Astrocyte (in vitro differentiated cells and primary cell): ENCODE results near the gene PARVB. TPM values are rescaled to one million over a fixed set of nuclear protein-coding genes. Genes with fewer than 3 reads are reported as not detected.

Source experiments
- DNase-seq: peaks from one replicate; pipeline ENCODE4 v3.0.0-alpha.2; 2010; ENCODE audit warnings: low read depth
- FAIRE-seq: peaks from 2 replicates; lab custom pipeline; 2011; peaks lifted over from hg19 to GRCh38; lab: Jason Lieb, UNC
- H2AFZ ChIP-seq: 2 replicates; pipeline ENCODE4 v1.6.0; 2012; ENCODE audit warnings: low read depth, low read length, inconsistent platforms
- H3K27ac ChIP-seq: 2 replicates; pipeline ENCODE4 v1.5.1; 2011; ENCODE audit warnings: low read depth, low read length, inconsistent platforms
- H3K27me3 ChIP-seq: 2 replicates; pipeline ENCODE4 v1.6.0; 2011; ENCODE audit warnings: low read length, inconsistent platforms; ENCODE audit not compliant: insufficient read depth
- H3K36me3 ChIP-seq: 2 replicates; pipeline ENCODE4 v1.5.1; 2011; ENCODE audit warnings: low read length, inconsistent platforms; ENCODE audit not compliant: insufficient read depth
- H3K4me1 ChIP-seq: 2 replicates; pipeline ENCODE4 v1.5.1; 2011; ENCODE audit warnings: low read length, inconsistent platforms; ENCODE audit not compliant: insufficient read depth
- H3K4me2 ChIP-seq: 2 replicates; pipeline ENCODE4 v1.6.0; 2012; ENCODE audit warnings: low read length, inconsistent platforms
- H3K4me3 ChIP-seq: 2 replicates; pipeline ENCODE4 v1.5.1; 2011; ENCODE audit warnings: low read depth, mild to moderate bottlenecking, low read length, inconsistent platforms; ENCODE audit not compliant: insufficient read depth
- H3K79me2 ChIP-seq: 2 replicates; pipeline ENCODE4 v1.6.0; 2012; ENCODE audit warnings: mild to moderate bottlenecking, low read length, inconsistent platforms; ENCODE audit not compliant: insufficient read depth
- H3K9ac ChIP-seq: 2 replicates; pipeline ENCODE4 v1.6.0; 2012; ENCODE audit warnings: mild to moderate bottlenecking, low read length, inconsistent platforms
- H3K9me3 ChIP-seq: 2 replicates; pipeline ENCODE4 v1.5.1; 2012; ENCODE audit warnings: low read depth, mild to moderate bottlenecking, low read length, inconsistent platforms; ENCODE audit not compliant: insufficient read depth
- H4K20me1 ChIP-seq: 2 replicates; pipeline ENCODE4 v1.6.0; 2012; ENCODE audit warnings: low read length, inconsistent platforms; ENCODE audit not compliant: insufficient read depth
- H3K27ac Mint-ChIP-seq: one replicate; pipeline ENCODE4 v1.8.0; 2021; ENCODE audit warnings: mild to moderate bottlenecking, mixed read lengths; ENCODE audit not compliant: unreplicated experiment
- H3K27me3 Mint-ChIP-seq: one replicate; pipeline ENCODE4 v1.8.0; 2021; ENCODE audit warnings: low read depth, mixed read lengths; ENCODE audit not compliant: unreplicated experiment
- H3K36me3 Mint-ChIP-seq: one replicate; pipeline ENCODE4 v1.8.0; 2021; ENCODE audit warnings: low read depth, mixed read lengths; ENCODE audit not compliant: unreplicated experiment
- H3K4me1 Mint-ChIP-seq: one replicate; pipeline ENCODE4 v1.8.0; 2021; ENCODE audit warnings: low read depth, mixed read lengths; ENCODE audit not compliant: unreplicated experiment
- H3K4me3 Mint-ChIP-seq: one replicate; pipeline ENCODE4 v1.8.0; 2021; ENCODE audit warnings: mild to moderate bottlenecking, moderate library complexity, mixed read lengths; ENCODE audit not compliant: unreplicated experiment
- H3K9me3 Mint-ChIP-seq: one replicate; pipeline ENCODE4 v1.8.0; 2021; ENCODE audit warnings: mild to moderate bottlenecking, mixed read lengths; ENCODE audit not compliant: unreplicated experiment
- EZH2 ChIP-seq: IDR thresholded peaks from 2 replicates; pipeline ENCODE4 v1.6.1; 2012; ENCODE audit warnings: mild to moderate bottlenecking, low read length, inconsistent platforms; ENCODE audit not compliant: insufficient read depth
- total RNA-seq: library from RNA; stranded (reverse); gene quantifications from 2 replicates; pipeline ENCODE4 v1.2.1, GENCODE V29; 2021
- TF ChIP-seq, protein P1 (sequence below): IDR thresholded peaks from 2 replicates; pipeline ENCODE4 v1.5.1; 2011; ENCODE audit warnings: low read depth, mild to moderate bottlenecking, inconsistent platforms, low read length, moderate library complexity; ENCODE audit not compliant: insufficient read depth

PARVB gene
- total RNA-seq, 1 donor from 2014 or later = 22.0 TPM

DNA sequence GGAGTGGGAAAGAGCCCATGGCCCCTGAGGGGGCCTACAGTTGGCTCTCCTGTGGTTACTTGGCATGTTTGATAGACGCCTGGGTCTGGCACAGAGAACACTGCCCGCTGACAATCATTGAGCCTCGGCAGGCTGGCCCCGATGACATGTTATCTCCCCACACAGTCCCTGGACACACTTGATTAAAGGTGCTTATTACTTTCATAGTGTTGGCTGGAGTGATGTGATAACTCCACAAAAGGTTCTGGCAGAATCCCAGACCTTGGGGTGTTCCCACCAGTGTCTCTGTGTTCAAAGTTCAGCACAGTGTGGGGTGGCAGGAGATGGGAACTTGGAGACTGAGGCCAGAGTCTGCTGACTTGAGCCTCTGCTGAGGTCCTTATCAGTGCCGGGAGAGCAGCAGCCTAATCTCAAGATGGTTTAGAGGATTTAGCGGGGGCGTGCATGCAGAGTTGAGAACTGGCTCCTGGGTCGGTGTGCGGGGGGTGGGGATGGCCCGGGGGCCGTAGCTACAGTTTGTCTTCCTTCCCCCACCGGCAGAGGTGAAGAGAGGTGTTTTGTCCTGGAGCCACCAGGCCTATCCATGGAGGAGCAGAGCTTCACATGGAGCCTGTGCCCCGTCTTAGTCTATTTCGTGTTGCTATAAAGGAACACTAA, 22.5 kb downstream of the PARVB start:
- H3K36me3 Mint-ChIP-seq = no peaks in the 10 kb centered on the region
- H3K4me2 ChIP-seq = no peak overlapping the region

DNA sequence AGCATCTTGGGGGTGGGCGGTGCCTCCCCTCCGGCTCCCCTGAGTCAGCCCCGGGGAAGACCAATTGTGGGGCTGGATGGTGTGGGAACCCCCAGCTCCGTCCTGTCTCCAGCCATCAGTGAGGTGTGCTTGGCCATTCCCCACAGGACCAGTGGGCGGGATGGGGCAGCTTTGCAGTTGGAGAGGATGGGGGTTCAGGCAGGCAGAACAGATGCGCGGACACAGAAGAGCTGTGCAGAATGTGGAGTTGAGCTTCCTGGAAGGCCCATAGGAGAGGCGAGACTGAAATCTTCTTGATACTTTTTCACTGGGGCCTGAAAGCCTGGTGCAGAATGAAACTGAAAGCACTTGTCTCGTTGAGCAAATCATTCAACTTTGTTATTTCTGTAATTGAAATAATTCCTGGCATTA, 23.8 kb downstream of the PARVB start:
- no peaks in the 10 kb centered on the region for H3K9me3 Mint-ChIP-seq
- Histone ChIP-seq H3K79me2 (peaks cover 31% of the 10 kb centered on the region), H3K4me2 (no peak overlapping the region), H4K20me1 (peaks cover 62% of the 10 kb centered on the region), H3K36me3 (no peaks in the 10 kb centered on the region), H3K9ac (no peak overlapping the region), H3K27me3 (no peaks in the 10 kb centered on the region), H3K9me3 (no peaks in the 10 kb centered on the region), H3K4me3 (no peak overlapping the region), H3K27ac (no peak overlapping the region), H3K4me1 (peaks cover 3% of the 10 kb centered on the region), H2AFZ (no peak overlapping the region)
- TF ChIP-seq EZH2 = no peak
- TF ChIP-seq, protein P1, sequence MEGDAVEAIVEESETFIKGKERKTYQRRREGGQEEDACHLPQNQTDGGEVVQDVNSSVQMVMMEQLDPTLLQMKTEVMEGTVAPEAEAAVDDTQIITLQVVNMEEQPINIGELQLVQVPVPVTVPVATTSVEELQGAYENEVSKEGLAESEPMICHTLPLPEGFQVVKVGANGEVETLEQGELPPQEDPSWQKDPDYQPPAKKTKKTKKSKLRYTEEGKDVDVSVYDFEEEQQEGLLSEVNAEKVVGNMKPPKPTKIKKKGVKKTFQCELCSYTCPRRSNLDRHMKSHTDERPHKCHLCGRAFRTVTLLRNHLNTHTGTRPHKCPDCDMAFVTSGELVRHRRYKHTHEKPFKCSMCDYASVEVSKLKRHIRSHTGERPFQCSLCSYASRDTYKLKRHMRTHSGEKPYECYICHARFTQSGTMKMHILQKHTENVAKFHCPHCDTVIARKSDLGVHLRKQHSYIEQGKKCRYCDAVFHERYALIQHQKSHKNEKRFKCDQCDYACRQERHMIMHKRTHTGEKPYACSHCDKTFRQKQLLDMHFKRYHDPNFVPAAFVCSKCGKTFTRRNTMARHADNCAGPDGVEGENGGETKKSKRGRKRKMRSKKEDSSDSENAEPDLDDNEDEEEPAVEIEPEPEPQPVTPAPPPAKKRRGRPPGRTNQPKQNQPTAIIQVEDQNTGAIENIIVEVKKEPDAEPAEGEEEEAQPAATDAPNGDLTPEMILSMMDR = no peak
- H3K27me3 Mint-ChIP-seq = peaks cover 2% of the 10 kb centered on the region
- H3K4me3 Mint-ChIP-seq = no peak overlapping the region
- DNase-seq = no peak
- no peak overlapping the region for H3K27ac Mint-ChIP-seq
- no peak for FAIRE-seq
- H3K36me3 Mint-ChIP-seq = no peaks in the 10 kb centered on the region
- peaks cover 6% of the 10 kb centered on the region for H3K4me1 Mint-ChIP-seq

More for the DNA sequence above, 22.5 kb downstream of the PARVB start:
- H3K4me1 ChIP-seq = peaks cover 3% of the 10 kb centered on the region
- H2AFZ ChIP-seq = no peak overlapping the region
- H3K36me3 ChIP-seq = no peaks in the 10 kb centered on the region
- peaks cover 2% of the 10 kb centered on the region for H3K27me3 Mint-ChIP-seq
- no peak overlapping the region for H3K27ac Mint-ChIP-seq
- H3K79me2 ChIP-seq = peaks cover 35% of the 10 kb centered on the region
- TF ChIP-seq, protein P1 = no peak
- no peak for TF ChIP-seq EZH2
- H3K9ac ChIP-seq = no peak overlapping the region
- no peak overlapping the region for H3K4me3 ChIP-seq
- no peaks in the 10 kb centered on the region for H3K27me3 ChIP-seq
- H3K9me3 Mint-ChIP-seq = no peaks in the 10 kb centered on the region
- H3K4me1 Mint-ChIP-seq = peaks cover 6% of the 10 kb centered on the region
- FAIRE-seq (no peak), DNase-seq (no peak)
- H3K27ac ChIP-seq = no peak overlapping the region
- peaks cover 55% of the 10 kb centered on the region for H4K20me1 ChIP-seq
- no peaks in the 10 kb centered on the region for H3K9me3 ChIP-seq
- no peak overlapping the region for H3K4me3 Mint-ChIP-seq
